PC-3 (cell line): Measurements from ENCODE around the gene MAGEA2. TPM values are rescaled to one million over a fixed set of nuclear protein-coding genes. Genes with fewer than 3 reads are reported as not detected.
"Not testable (repeated sequence)": the region's sequence is repeated elsewhere in the genome, so short reads cannot be mapped to it uniquely, and the experiment has no call there.

Experiments
- ATAC-seq: fragments of 200-7000 bp; cut with Tn5 transposase; 2 replicates; pipeline ENCODE4 v1.9.1; 2020; ENCODE audit warnings: mild to moderate bottlenecking, moderate library complexity
- Bru-seq: library from RNA; stranded (reverse); fragments of 400-500 nt; gene quantifications from one replicate; lab custom pipeline; 2021; lab: Mats Ljungman, UMichigan
- BruChase-seq, 2 experiments: library from RNA; stranded (reverse); fragments of 400-500 nt; gene quantifications; one replicate each; lab custom pipeline; 2021; lab: Mats Ljungman, UMichigan
- BruUV-seq: library from RNA; stranded (reverse); fragments of 400-500 nt; replicated peaks from 2 replicates; lab custom pipeline; 2021; lab: Mats Ljungman, UMichigan
- CTCF ChIA-PET: fragments of 300-600 bp; sonication (Branson Sonifier 250); formaldehyde crosslinking; loops from one replicate; lab custom pipeline; 2022; ENCODE audit warnings: antibody characterized with exemption; lab: Charles Lee
- POLR2A ChIA-PET: fragments of 300-600 bp; sonication (Branson Sonifier 250); formaldehyde crosslinking; loops from one replicate; lab custom pipeline; 2022; ENCODE audit warnings: antibody characterized with exemption; ENCODE audit not compliant: unreplicated experiment; lab: Charles Lee
- DNase-seq: peaks from one replicate; pipeline ENCODE4 v3.0.0-alpha.2; 2015
- H2AFZ ChIP-seq: fragments of 300-600 bp; sonication (generic); 2 replicates; pipeline ENCODE4 v1.6.0; 2016; ENCODE audit warnings: antibody characterized with exemption, low read length
- H3F3A ChIP-seq: fragments of 300-600 bp; sonication (generic); one replicate; pipeline ENCODE4 v1.6.0; 2017; ENCODE audit warnings: antibody characterized with exemption, low read length, control low read depth, mild to moderate bottlenecking; ENCODE audit not compliant: unreplicated experiment
- H3K27ac ChIP-seq: fragments of 300-600 bp; sonication (generic); 2 replicates; pipeline ENCODE4 v1.5.1; 2016; ENCODE audit warnings: mild to moderate bottlenecking, low read length
- H3K27me3 ChIP-seq: fragments of 300-600 bp; sonication (generic); 2 replicates; pipeline ENCODE4 v1.6.1; 2016; ENCODE audit warnings: low read length, mixed read lengths
- H3K36me3 ChIP-seq: fragments of 300-600 bp; sonication (generic); 2 replicates; pipeline ENCODE4 v1.6.1; 2016; ENCODE audit warnings: low read depth, mixed run types, low read length, mixed read lengths
- H3K4me1 ChIP-seq: fragments of 300-600 bp; sonication (generic); 2 replicates; pipeline ENCODE4 v1.5.1; 2016; ENCODE audit warnings: low read length; ENCODE audit not compliant: insufficient read depth
- H3K4me2 ChIP-seq: fragments of 300-600 bp; sonication (generic); 2 replicates; pipeline ENCODE4 v1.6.0; 2016; ENCODE audit warnings: low read length
- H3K4me3 ChIP-seq: fragments of 300-600 bp; sonication (generic); 2 replicates; pipeline ENCODE4 v1.5.1; 2016; ENCODE audit warnings: mild to moderate bottlenecking, low read length, mixed read lengths
- H3K79me2 ChIP-seq: fragments of 300-600 bp; sonication (generic); 2 replicates; pipeline ENCODE4 v1.6.1; 2017; ENCODE audit warnings: low read length, mixed read lengths
- H3K9ac ChIP-seq: fragments of 300-600 bp; sonication (generic); 2 replicates; pipeline ENCODE4 v1.6.0; 2016; ENCODE audit warnings: mild to moderate bottlenecking, low read length
- H3K9me2 ChIP-seq: fragments of 300-600 bp; sonication (generic); replicated peaks from 2 replicates; pipeline ENCODE4 v1.6.1; 2016; ENCODE audit warnings: mixed run types, low read length, mixed read lengths
- H3K9me3 ChIP-seq: fragments of 300-600 bp; sonication (generic); 2 replicates; pipeline ENCODE4 v1.6.1; 2016; ENCODE audit warnings: low read length, mixed read lengths
- H4K20me1 ChIP-seq: fragments of 300-600 bp; sonication (generic); 2 replicates; pipeline ENCODE4 v1.6.1; 2016; ENCODE audit warnings: low read length, mixed read lengths
- EZH2 ChIP-seq: fragments of 300-600 bp; sonication (generic); IDR thresholded peaks from one replicate; pipeline ENCODE4 v1.6.1; 2017; ENCODE audit warnings: antibody characterized with exemption, mild to moderate bottlenecking, low read length; ENCODE audit not compliant: unreplicated experiment
- EZH2phosphoT487 ChIP-seq: fragments of 300-600 bp; sonication (generic); IDR thresholded peaks from 2 replicates; pipeline ENCODE4 v1.6.1; 2018; ENCODE audit warnings: mild to moderate bottlenecking, antibody characterized with exemption, low read length, borderline replicate concordance
- intact Hi-C: fragments of 100-400 bp; cut with micrococcal nuclease; formaldehyde crosslinking; loops from 2 replicates; pipeline ENCODE4 v1.9.0; 2023
- long read RNA-seq: library from polyadenylated mRNA; unstranded; transcript quantifications from one replicate; pipeline ENCODE4 v2.0.0, GENCODE V29; 2021; ENCODE audit not compliant: unreplicated experiment
- total RNA-seq: library from RNA; depleted of rRNA; stranded (reverse); fragments of >200 nt; gene quantifications from 2 replicates; pipeline ENCODE4 v1.2.3, GENCODE V29; 2014; rRNA removed
- TF ChIP-seq, protein P1 (sequence below): fragments of 300-600 bp; sonication (generic); conservative IDR thresholded peaks from 2 replicates; pipeline ENCODE4 v1.5.1; 2017; ENCODE audit warnings: antibody characterized with exemption, low read depth, mild to moderate bottlenecking, low read length

MAGEA2 gene, protein sequence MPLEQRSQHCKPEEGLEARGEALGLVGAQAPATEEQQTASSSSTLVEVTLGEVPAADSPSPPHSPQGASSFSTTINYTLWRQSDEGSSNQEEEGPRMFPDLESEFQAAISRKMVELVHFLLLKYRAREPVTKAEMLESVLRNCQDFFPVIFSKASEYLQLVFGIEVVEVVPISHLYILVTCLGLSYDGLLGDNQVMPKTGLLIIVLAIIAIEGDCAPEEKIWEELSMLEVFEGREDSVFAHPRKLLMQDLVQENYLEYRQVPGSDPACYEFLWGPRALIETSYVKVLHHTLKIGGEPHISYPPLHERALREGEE
- total RNA-seq = not detected in 2 replicates
- Bru-seq, nascent RNA = not detected
- BruChase-seq, experiment 1, labeled RNA remaining after a 6-hour chase = not detected
- BruChase-seq, experiment 2, labeled RNA remaining after a 2-hour chase = not detected
- long read RNA-seq = 0 reads

DNA sequence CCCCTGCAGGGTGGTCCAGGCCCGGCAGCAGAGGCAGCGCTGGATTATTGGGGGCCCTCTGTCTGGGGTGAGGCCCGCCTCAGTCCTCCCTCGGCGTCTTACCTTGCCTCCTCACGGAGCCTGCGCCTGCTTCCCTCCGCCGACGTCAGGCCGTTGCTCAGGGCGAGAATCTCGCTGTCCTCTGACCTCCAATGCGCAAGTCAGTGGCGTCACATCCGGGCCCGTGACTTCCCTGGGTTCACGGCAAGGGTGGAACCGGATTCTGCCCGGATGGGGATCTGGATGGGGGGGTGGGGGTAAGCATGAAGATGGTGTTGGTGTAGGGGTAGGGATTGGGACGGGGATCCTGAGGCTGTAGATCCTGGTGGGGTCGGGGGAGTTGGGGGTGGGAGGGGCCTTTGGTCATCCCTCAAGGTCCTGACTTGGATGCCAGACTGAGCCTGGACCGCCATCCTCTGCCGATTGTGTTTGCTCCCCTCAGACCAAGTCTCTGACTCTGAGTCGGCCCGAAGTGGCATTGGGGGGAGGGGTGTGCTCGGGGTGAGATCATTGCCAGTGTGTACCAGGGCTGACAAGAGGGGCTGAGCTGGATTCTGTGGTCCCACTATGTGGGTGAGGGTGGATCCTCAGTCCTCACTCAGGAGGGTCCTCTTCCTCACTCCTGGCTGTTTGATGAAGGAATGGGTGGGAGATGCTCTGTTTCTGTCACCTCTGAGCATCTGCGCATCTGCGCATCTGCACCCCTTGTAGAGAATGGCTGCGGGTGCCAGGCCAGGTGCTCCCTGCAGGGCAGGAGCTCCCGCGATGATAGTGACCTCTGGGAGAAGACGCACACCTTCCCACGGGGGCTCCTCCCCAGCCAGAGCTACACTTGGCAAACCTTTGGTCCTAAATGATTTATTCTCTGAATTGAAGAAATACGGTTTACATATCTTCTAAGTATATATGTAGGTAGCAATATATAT lies at the start of gene MAGEA2:
MAGEA2 (minus strand) TSS at position 157 of the 965 bp plus-strand sequence. CDS start 2,479 bp downstream, outside the sequence.
- intact Hi-C loops, H3K27ac ChIP-seq, H4K20me1 ChIP-seq, H3K9me3 ChIP-seq, H3K27me3 ChIP-seq, H3K4me3 ChIP-seq, H3K4me2 ChIP-seq, BruUV-seq, H3K9me2 ChIP-seq, H3K9ac ChIP-seq, H3K79me2 ChIP-seq, POLR2A ChIA-PET, H3K4me1 ChIP-seq, ATAC-seq, H2AFZ ChIP-seq, H3F3A ChIP-seq, H3K36me3 ChIP-seq, CTCF ChIA-PET, DNase-seq: not testable (repeated sequence)

- no peak for ATAC-seq
- intact Hi-C loops = no loop called here
- no peaks in the 10 kb centered on the region for H3K9me3 ChIP-seq
These were observed 45.3 kb upstream of the MAGEA2 start for GRCh38 chrX:152798945-152799344.

DNA sequence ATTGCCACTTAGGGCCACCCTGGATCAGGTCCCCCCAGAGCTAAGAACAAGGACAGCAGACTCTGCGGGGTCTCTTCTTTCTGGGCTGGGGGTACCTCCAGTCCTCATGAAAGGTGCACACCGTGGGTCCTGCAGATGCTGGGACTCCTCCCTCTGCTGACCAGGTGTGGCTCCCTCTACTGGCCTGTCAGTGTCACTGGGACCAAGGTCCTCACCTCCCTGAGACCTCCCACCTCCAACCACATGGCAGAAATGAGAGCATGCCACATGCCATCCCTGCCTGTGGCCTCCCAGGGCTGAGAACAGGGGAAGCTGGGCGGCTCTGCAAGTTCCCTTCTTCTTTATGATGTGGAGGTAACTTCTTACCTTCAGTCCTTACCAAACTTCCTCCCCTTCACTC lies 33.4 kb upstream of the MAGEA2 start:
- H3F3A ChIP-seq, H3K27me3 ChIP-seq, DNase-seq, H3K79me2 ChIP-seq, POLR2A ChIA-PET, intact Hi-C loops, H3K27ac ChIP-seq, H3K36me3 ChIP-seq, ATAC-seq, H3K4me1 ChIP-seq, H3K4me3 ChIP-seq, H4K20me1 ChIP-seq, BruUV-seq, H2AFZ ChIP-seq, CTCF ChIA-PET, H3K4me2 ChIP-seq, H3K9ac ChIP-seq, H3K9me3 ChIP-seq, H3K9me2 ChIP-seq: not testable (repeated sequence)

More at GRCh38 chrX:152798945-152799344, 45.3 kb upstream of the MAGEA2 start:
- Histone ChIP-seq H3K4me3 (no peak overlapping the region), H3K9ac (no peak overlapping the region), H3K4me1 (no peaks in the 10 kb centered on the region), H3F3A (no peaks in the 10 kb centered on the region), H3K79me2 (no peaks in the 10 kb centered on the region), H3K4me2 (no peak overlapping the region), H3K27me3 (peaks cover 39% of the 10 kb centered on the region), H4K20me1 (no peaks in the 10 kb centered on the region), H2AFZ (no peak overlapping the region), H3K9me2 (no peaks in the 10 kb centered on the region), H3K27ac (no peak overlapping the region), H3K36me3 (no peaks in the 10 kb centered on the region)
- ChIA-PET POLR2A (no interaction called here), CTCF (no interaction called here)
- BruUV-seq = no TSS peak
- TF ChIP-seq, protein P1, sequence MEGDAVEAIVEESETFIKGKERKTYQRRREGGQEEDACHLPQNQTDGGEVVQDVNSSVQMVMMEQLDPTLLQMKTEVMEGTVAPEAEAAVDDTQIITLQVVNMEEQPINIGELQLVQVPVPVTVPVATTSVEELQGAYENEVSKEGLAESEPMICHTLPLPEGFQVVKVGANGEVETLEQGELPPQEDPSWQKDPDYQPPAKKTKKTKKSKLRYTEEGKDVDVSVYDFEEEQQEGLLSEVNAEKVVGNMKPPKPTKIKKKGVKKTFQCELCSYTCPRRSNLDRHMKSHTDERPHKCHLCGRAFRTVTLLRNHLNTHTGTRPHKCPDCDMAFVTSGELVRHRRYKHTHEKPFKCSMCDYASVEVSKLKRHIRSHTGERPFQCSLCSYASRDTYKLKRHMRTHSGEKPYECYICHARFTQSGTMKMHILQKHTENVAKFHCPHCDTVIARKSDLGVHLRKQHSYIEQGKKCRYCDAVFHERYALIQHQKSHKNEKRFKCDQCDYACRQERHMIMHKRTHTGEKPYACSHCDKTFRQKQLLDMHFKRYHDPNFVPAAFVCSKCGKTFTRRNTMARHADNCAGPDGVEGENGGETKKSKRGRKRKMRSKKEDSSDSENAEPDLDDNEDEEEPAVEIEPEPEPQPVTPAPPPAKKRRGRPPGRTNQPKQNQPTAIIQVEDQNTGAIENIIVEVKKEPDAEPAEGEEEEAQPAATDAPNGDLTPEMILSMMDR = no peak
- TF ChIP-seq EZH2phosphoT487 (no peak), EZH2 (no peak)
- no peak for DNase-seq

DNA sequence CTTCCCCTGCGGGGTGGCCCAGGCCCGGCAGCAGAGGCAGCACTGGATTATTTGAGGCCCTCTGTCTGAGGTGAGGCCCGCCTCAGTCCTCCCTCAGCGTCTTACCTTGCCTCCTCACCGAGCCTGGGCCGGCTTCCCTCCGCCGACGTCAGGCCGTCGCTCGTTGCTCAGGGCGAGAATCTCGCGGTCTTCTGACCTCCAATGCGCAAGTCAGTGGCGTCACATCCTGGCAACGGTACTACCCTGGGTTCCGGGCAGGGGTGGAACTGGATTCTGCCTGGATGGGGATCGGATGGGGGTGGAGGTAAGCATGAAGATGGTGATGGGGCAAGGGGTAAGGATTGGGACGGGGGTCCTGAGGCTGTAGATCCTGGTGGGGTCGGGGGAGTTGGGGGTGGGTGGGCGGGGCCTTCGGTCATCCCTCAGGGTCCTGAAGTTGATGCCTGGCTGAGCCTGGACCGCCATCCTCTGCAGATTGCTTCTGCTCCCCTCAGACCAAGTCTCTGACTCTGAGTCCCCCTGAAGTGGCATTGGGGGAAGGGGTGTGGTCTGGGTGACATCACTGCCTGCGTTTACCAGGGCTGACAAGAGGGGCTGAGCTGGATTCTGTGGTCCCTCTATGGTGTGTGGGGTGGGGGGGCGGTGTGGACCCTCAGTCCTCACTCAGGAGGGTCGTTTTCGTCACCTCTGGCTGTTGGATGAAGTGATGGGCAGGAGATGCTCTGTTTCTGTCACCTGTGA lies 16.1 kb upstream of the MAGEA2 start, which contains the start of gene MAGEA6:
MAGEA6 (minus strand) TSS at position 141 of the 741 bp plus-strand sequence. CDS start 2,039 bp downstream, outside the sequence.
- CTCF ChIA-PET, ATAC-seq, H3K4me1 ChIP-seq, BruUV-seq, H3K79me2 ChIP-seq, H3K4me3 ChIP-seq, H3K9me3 ChIP-seq, H3F3A ChIP-seq, H3K9me2 ChIP-seq, intact Hi-C loops, H3K9ac ChIP-seq, DNase-seq, H3K36me3 ChIP-seq, H4K20me1 ChIP-seq, POLR2A ChIA-PET, H2AFZ ChIP-seq, H3K27me3 ChIP-seq, H3K4me2 ChIP-seq, H3K27ac ChIP-seq: not testable (repeated sequence)

DNA sequence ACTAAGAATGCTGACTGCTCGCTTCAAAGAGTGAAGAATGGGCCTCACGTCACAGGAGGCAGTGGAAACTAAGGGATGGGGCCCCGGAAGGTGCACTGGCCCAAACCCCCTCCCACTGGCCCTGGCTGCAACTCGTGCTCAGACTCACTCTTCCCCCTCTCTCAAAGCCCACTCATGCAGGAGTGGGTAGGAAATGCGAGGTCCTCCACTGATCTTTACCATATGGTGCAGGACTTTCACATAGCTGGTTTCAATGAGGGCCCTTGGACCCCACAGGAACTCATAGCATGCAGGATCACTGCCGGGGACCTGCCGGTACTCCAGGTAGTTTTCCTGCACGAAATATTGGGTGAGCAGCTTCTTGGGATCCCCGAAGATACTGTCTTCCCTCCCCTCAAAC lies 12.9 kb upstream of the MAGEA2 start:
- H3K4me3 ChIP-seq, H3K9ac ChIP-seq, H4K20me1 ChIP-seq, H3K27me3 ChIP-seq, BruUV-seq, CTCF ChIA-PET, H3F3A ChIP-seq, H3K9me3 ChIP-seq, H3K4me2 ChIP-seq, H3K4me1 ChIP-seq, intact Hi-C loops, H2AFZ ChIP-seq, ATAC-seq, H3K9me2 ChIP-seq, DNase-seq, H3K36me3 ChIP-seq, H3K79me2 ChIP-seq, H3K27ac ChIP-seq, POLR2A ChIA-PET: not testable (repeated sequence)
